GM23338 (cell line): Measurements from ENCODE around the gene TOR1B. TPM values are rescaled to one million over a fixed set of nuclear protein-coding genes. Genes with fewer than 3 reads are reported as not detected.
A peak's percentile ranks its signal among the peaks of the same experiment; 100 is the strongest.

Experiments used
- ATAC-seq: fragments of 200-7000 bp; cut with Tn5 transposase; 3 replicates; pipeline ENCODE4 v1.9.1; 2020
- DNase-seq: peaks from one replicate; pipeline ENCODE4 v3.0.0-alpha.2; 2015; ENCODE audit warnings: low spot score
- H2AFZ ChIP-seq: fragments of 200-600 bp; sonication (generic); 2 replicates; pipeline ENCODE4 v1.8.0; 2016; ENCODE audit warnings: antibody characterized with exemption, mild to moderate bottlenecking, moderate library complexity
- H3F3A ChIP-seq: fragments of 200-600 bp; sonication (generic); replicated peaks from 2 replicates; pipeline ENCODE4 v1.8.0; 2017; ENCODE audit warnings: antibody characterized with exemption, mixed run types, low read depth
- H3K27ac ChIP-seq: fragments of 200-600 bp; sonication (generic); 2 replicates; pipeline ENCODE4 v1.6.1; 2016; ENCODE audit warnings: low read depth
- H3K27me3 ChIP-seq: fragments of 200-600 bp; sonication (generic); 2 replicates; pipeline ENCODE4 v1.8.0; 2016; ENCODE audit warnings: mild to moderate bottlenecking, mixed run types, moderate library complexity; ENCODE audit not compliant: insufficient read depth
- H3K36me3 ChIP-seq: fragments of 200-600 bp; sonication (generic); 2 replicates; pipeline ENCODE4 v1.8.0; 2016; ENCODE audit warnings: mild to moderate bottlenecking; ENCODE audit not compliant: insufficient read depth
- H3K4me1 ChIP-seq: fragments of 200-600 bp; sonication (generic); 2 replicates; pipeline ENCODE4 v1.8.0; 2016; ENCODE audit warnings: mild to moderate bottlenecking, moderate library complexity; ENCODE audit not compliant: insufficient read depth
- H3K4me2 ChIP-seq: fragments of 200-600 bp; sonication (generic); 2 replicates; pipeline ENCODE4 v1.7.1; 2017; ENCODE audit warnings: mixed run types
- H3K4me3 ChIP-seq: fragments of 200-600 bp; sonication (generic); 2 replicates; pipeline ENCODE4 v1.6.1; 2016; ENCODE audit warnings: mixed run types
- H3K79me2 ChIP-seq: fragments of 200-600 bp; sonication (generic); replicated peaks from 2 replicates; pipeline ENCODE4 v1.8.0; 2017; ENCODE audit warnings: mild to moderate bottlenecking; ENCODE audit not compliant: insufficient read depth
- H3K9me2 ChIP-seq: fragments of 200-600 bp; sonication (generic); 2 replicates; pipeline ENCODE4 v1.8.0; 2017; ENCODE audit not compliant: insufficient read depth
- H4K20me1 ChIP-seq: fragments of 200-600 bp; sonication (generic); replicated peaks from 2 replicates; pipeline ENCODE4 v1.8.0; 2017; ENCODE audit warnings: mild to moderate bottlenecking; ENCODE audit not compliant: insufficient read depth
- H3K27ac Mint-ChIP-seq: 2 replicates; pipeline ENCODE4 v1.8.0; 2020; ENCODE audit warnings: inconsistent platforms, mild to moderate bottlenecking, moderate library complexity, mixed read lengths
- H3K27me3 Mint-ChIP-seq: 3 replicates; pipeline ENCODE4 v1.8.0; 2022; ENCODE audit warnings: low read depth, mild to moderate bottlenecking, moderate library complexity, mixed read lengths, inconsistent platforms; ENCODE audit not compliant: insufficient read depth, poor library complexity
- H3K36me3 Mint-ChIP-seq: 3 replicates; pipeline ENCODE4 v1.8.0; 2021; ENCODE audit warnings: low read depth, mild to moderate bottlenecking, inconsistent platforms, moderate library complexity, mixed read lengths
- H3K4me1 Mint-ChIP-seq: 3 replicates; pipeline ENCODE4 v1.8.0; 2020; ENCODE audit warnings: mild to moderate bottlenecking, inconsistent platforms, mixed read lengths
- H3K4me3 Mint-ChIP-seq: 3 replicates; pipeline ENCODE4 v1.8.0; 2021; ENCODE audit warnings: moderate library complexity, mild to moderate bottlenecking, inconsistent platforms, mixed read lengths
- H3K9me3 Mint-ChIP-seq: 3 replicates; pipeline ENCODE4 v1.8.0; 2020; ENCODE audit warnings: moderate library complexity, mild to moderate bottlenecking, inconsistent platforms, mixed read lengths
- CREB1 ChIP-seq: fragments of 250-450 bp; sonication (Bioruptor Pico); IDR thresholded peaks from 2 replicates; pipeline ENCODE4 v1.5.0; 2020; ENCODE audit warnings: low read depth, mild to moderate bottlenecking, moderate library complexity
- EZH2phosphoT487 ChIP-seq: fragments of 200-600 bp; sonication (generic); IDR thresholded peaks from one replicate; pipeline ENCODE4 v1.8.1; 2018; ENCODE audit warnings: antibody characterized with exemption; ENCODE audit not compliant: unreplicated experiment
- JUNB ChIP-seq: IDR thresholded peaks from one replicate; pipeline ENCODE4 v1.6.1; 2016; ENCODE audit warnings: antibody characterized with exemption; ENCODE audit not compliant: unreplicated experiment
- POLR2AphosphoS5 ChIP-seq: IDR thresholded peaks from 2 replicates; pipeline ENCODE4 v1.6.1; 2016; ENCODE audit warnings: antibody characterized with exemption, low read depth
- ZNF114 ChIP-seq: fragments of 250-450 bp; sonication (Bioruptor Pico); IDR thresholded peaks from 2 replicates; pipeline ENCODE4 v1.5.0; 2020; ENCODE audit warnings: mild to moderate bottlenecking, moderate library complexity
- ZNF331 ChIP-seq: fragments of 250-450 bp; sonication (Bioruptor Pico); IDR thresholded peaks from 2 replicates; pipeline ENCODE4 v1.5.0; 2020; ENCODE audit warnings: low read depth, mild to moderate bottlenecking, moderate library complexity
- polyA plus RNA-seq: library from polyadenylated mRNA; unstranded; fragments of >200 nt; fragmentation: Nextera tagmentation; extraction: Ambion mirVana; gene quantifications from 2 replicates; pipeline ENCODE4 v1.2.1, GENCODE V29; 2016
- total RNA-seq: library from RNA; depleted of rRNA; stranded (reverse); fragments of >200 nt; shearing (Covaris generic); gene quantifications from 2 replicates; pipeline ENCODE4 v1.2.3, GENCODE V29; 2014
- TF ChIP-seq, protein P1 (sequence below), 2 experiments: fragments of 200-600 bp in 1 of 2; sonication (generic) in 1 of 2; conservative IDR thresholded peaks; 2 replicates each; pipeline versions ENCODE4 v1.5.1 to v1.6.1; 2016 to 2017; ENCODE audit warnings: antibody characterized with exemption in 2 of 2, low read depth in 2 of 2, mild to moderate bottlenecking in 2 of 2, moderate library complexity in 1 of 2
- TF ChIP-seq, protein P2 (sequence below): IDR thresholded peaks from 2 replicates; pipeline ENCODE4 v1.6.1; 2016; ENCODE audit warnings: antibody characterized with exemption

Gene TOR1B
- total and polyA plus RNA-seq, 2 experiments from 2014 or later: 10.6 to 42.4 TPM

DNA sequence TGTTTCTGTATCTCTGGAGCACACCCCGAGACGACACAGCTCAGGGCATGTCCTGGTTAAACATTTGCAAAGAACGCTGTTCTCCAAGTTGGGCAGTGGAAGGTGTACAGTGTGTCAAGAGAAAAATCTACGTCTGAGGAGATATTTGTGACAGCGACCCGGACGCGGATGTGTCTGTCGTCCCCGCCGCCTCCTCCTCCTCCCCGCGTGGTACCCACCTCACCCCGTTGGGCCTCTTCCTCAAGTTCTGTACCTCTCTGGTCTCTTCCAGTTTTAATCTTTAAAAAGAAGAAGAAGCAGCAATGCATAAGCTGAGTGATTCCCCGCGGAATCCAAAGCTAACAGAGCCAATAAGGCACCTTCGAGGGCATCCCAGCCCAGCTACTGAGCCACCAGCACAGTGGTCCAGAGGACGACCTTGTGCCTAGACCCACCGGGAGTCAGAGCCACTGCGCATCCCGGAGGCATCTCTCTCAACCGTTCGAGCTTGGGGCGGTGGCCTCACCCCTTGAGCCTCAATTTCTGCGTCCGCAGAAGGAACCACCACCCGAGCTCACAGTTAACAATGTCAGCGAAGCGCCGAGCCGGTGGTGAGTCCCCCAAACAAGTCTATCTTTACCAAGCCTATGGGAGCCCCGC, 31.6 kb downstream of the TOR1B start:
- Histone ChIP-seq H3K27me3 (no peaks in the 10 kb centered on the region), H3K4me1 (peaks cover 34% of the 10 kb centered on the region), H2AFZ (peak overlapping the region; percentile 97; the same call in 1 of the 2 replicates), H3K9me2 (no peaks in the 10 kb centered on the region), H3K4me2 (peak overlapping the region; percentile 99), H4K20me1 (no peaks in the 10 kb centered on the region), H3K27ac (no peak overlapping the region), H3K36me3 (peaks cover 21% of the 10 kb centered on the region), H3K79me2 (peaks cover 11% of the 10 kb centered on the region), H3F3A (peaks cover 9% of the 10 kb centered on the region; the same call in 1 of the 2 replicates), H3K4me3 (peak overlapping the region; percentile 97)
- peaks cover 41% of the 10 kb centered on the region for H3K4me1 Mint-ChIP-seq
- ATAC-seq (peak; percentile 9), DNase-seq (no peak)
- peaks cover 28% of the 10 kb centered on the region for H3K36me3 Mint-ChIP-seq
- H3K9me3 Mint-ChIP-seq: no peaks in the 10 kb centered on the region; the same call in 2 of the 3 replicates
- no peak for TF ChIP-seq JUNB
- TF ChIP-seq, protein P1, sequence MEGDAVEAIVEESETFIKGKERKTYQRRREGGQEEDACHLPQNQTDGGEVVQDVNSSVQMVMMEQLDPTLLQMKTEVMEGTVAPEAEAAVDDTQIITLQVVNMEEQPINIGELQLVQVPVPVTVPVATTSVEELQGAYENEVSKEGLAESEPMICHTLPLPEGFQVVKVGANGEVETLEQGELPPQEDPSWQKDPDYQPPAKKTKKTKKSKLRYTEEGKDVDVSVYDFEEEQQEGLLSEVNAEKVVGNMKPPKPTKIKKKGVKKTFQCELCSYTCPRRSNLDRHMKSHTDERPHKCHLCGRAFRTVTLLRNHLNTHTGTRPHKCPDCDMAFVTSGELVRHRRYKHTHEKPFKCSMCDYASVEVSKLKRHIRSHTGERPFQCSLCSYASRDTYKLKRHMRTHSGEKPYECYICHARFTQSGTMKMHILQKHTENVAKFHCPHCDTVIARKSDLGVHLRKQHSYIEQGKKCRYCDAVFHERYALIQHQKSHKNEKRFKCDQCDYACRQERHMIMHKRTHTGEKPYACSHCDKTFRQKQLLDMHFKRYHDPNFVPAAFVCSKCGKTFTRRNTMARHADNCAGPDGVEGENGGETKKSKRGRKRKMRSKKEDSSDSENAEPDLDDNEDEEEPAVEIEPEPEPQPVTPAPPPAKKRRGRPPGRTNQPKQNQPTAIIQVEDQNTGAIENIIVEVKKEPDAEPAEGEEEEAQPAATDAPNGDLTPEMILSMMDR (conservative IDR thresholded peaks at IDR 0.05; ENCODE audit: low read depth in 2 of 2): no peak
- TF ChIP-seq ZNF114 (CRISPR knock-in tag): no peak
- peaks cover 11% of the 10 kb centered on the region for H3K27me3 Mint-ChIP-seq
- peak overlapping the region; percentile 98 for H3K4me3 Mint-ChIP-seq
- peak overlapping the region; percentile 95 for H3K27ac Mint-ChIP-seq

DNA sequence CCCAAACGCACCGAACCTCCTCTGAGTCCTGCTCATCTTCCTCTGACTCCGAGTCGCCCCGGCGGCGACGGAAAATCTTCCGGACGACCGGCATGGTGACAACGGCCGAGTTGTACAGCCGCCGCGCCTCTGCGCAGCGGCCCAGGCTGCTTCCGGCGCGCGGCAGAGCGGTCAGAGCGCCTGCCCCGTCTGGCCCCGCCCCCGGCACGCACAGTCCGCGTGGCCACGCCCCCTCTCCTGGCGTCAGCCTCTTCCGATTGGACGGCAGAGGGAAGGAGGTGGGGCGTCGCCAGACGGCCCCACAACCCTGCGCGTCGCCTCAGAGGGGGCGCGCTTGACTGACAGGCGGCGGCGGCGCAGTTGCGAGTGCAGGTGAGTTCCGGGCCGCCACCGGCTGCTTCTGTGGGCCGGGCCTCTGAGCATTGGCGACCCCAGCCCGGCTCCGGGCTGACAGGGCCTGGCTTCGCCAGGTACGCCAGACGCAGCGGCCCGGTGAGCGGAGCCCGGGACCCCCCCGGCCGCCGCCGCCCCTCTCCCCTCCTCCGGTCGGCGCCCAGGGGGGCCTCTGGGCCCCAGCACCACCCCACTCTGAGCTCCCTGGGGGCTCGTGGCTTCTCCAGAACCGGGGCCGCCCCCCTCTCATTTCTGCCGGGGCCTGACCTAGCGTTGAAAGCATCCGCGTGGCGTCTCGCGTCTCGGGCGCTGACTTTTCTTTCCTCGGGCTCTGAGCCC, 32.3 kb downstream of the TOR1B start, which contains the start of the genes C9orf78 and USP20:
Gene C9orf78, minus strand, starts transcription at position 148 of the 732 bp plus-strand sequence. Its CDS starts 54 bp downstream, at position 94.
Gene USP20, plus strand, starts transcription at position 331 of the 732 bp plus-strand sequence. CDS start 17,098 bp downstream, outside the sequence.
- H4K20me1 ChIP-seq: no peaks in the 10 kb centered on the region
- H3K27me3 ChIP-seq: no peaks in the 10 kb centered on the region
- no peaks in the 10 kb centered on the region; the same call in 2 of the 3 replicates for H3K9me3 Mint-ChIP-seq
- peaks cover 11% of the 10 kb centered on the region for H3K27me3 Mint-ChIP-seq
- H2AFZ ChIP-seq: peak within 1 kb of the TSS; percentile 97
- ATAC-seq: peak; percentile 95
- H3K4me1 ChIP-seq: peaks cover 36% of the 10 kb centered on the region
- H3K4me3 ChIP-seq: peak within 1 kb of the TSS; percentile 97
- H3K79me2 ChIP-seq: peaks cover 11% of the 10 kb centered on the region
- H3K4me2 ChIP-seq: peak within 1 kb of the TSS; percentile 99
- peaks cover 22% of the 10 kb centered on the region for H3K36me3 Mint-ChIP-seq
- peak; percentile 99 for DNase-seq
- H3K36me3 ChIP-seq: peaks cover 20% of the 10 kb centered on the region
- peak within 1 kb of the TSS; percentile 98 for H3K4me3 Mint-ChIP-seq
- H3K4me1 Mint-ChIP-seq: peaks cover 47% of the 10 kb centered on the region
- no peaks in the 10 kb centered on the region for H3K9me2 ChIP-seq
- peaks cover 9% of the 10 kb centered on the region; the same call in 1 of the 2 replicates for H3F3A ChIP-seq
- H3K27ac Mint-ChIP-seq: peak within 1 kb of the TSS; percentile 95
- peak within 1 kb of the TSS; percentile 80 for H3K27ac ChIP-seq
- TF ChIP-seq, protein P1 (conservative IDR thresholded peaks at IDR 0.05; ENCODE audit: low read depth in 2 of 2): no peak
- TF ChIP-seq, protein P2, sequence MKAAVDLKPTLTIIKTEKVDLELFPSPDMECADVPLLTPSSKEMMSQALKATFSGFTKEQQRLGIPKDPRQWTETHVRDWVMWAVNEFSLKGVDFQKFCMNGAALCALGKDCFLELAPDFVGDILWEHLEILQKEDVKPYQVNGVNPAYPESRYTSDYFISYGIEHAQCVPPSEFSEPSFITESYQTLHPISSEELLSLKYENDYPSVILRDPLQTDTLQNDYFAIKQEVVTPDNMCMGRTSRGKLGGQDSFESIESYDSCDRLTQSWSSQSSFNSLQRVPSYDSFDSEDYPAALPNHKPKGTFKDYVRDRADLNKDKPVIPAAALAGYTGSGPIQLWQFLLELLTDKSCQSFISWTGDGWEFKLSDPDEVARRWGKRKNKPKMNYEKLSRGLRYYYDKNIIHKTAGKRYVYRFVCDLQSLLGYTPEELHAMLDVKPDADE: peak; percentile 74; the same call in 1 of the 2 replicates
- TF ChIP-seq POLR2AphosphoS5: peak; percentile 90
- TF ChIP-seq CREB1 (CRISPR knock-in tag): peak; percentile 96
- no peak for TF ChIP-seq ZNF331
- TF ChIP-seq EZH2phosphoT487: no peak
- no peak for TF ChIP-seq ZNF114 (CRISPR knock-in tag)
